K562 treated with DMSO at 1 percent for 12 hours (cell line): Measurements from ENCODE around the gene ACTC1. TPM values are rescaled to one million over a fixed set of nuclear protein-coding genes. Genes with fewer than 3 reads are reported as not detected.

Experiments
- total RNA-seq: library from RNA; unstranded; fragments of 300-600 nt; gene quantifications from 2 replicates; pipeline ENCODE4 v1.2.3, GENCODE V29; 2022; ENCODE audit not compliant: insufficient read depth

ACTC1 gene
- not detected in 2 replicates for total RNA-seq

GRCh38 chr15:34795267-34796081 is at the start of gene ACTC1:
Gene ACTC1 (minus strand): TSS chr15:34795549. CDS start chr15:34794808, 741 bp downstream.

GRCh38 chr15:34754674-34755418 is 40.5 kb downstream of the ACTC1 start, which contains the start of gene GJD2:
Gene GJD2 (minus strand): TSS chr15:34754998. CDS start chr15:34754488, 510 bp downstream.

Other genes with a start within 250 kb of the ACTC1 start
- 12.9 and 80.9 TPM in 2 replicates for gene GOLGA8B, start 211.9 kb downstream of the ACTC1 start, total RNA-seq
- gene GJD2, start 40.6 kb downstream of the ACTC1 start, total RNA-seq, result not detected in 2 replicates
- gene AQR, start 174.2 kb upstream of the ACTC1 start, total RNA-seq, result 3.3 and 15.3 TPM in 2 replicates
- gene ZNF770, start 192.7 kb upstream of the ACTC1 start, total RNA-seq, result 1.8 and 16.8 TPM in 2 replicates